Sigmoid colon (tissue), 7 donors: Measurements from ENCODE around the gene KIF26B. TPM values are rescaled to one million over a fixed set of nuclear protein-coding genes. Genes with fewer than 3 reads are reported as not detected.
A peak's percentile ranks its signal among the peaks of the same experiment; 100 is the strongest.

Source experiments
- DNase-seq: peaks from one replicate; pipeline ENCODE4 v3.0.0-alpha.2; 2019
- H3K27ac ChIP-seq, 4 donors: fragments of 200-600 bp; sonication (generic); one replicate each; pipeline ENCODE4 v1.5.1; 2016 to 2019; ENCODE audit warnings: mild to moderate bottlenecking in 1 of 4
- H3K27me3 ChIP-seq, 3 donors: fragments of 200-600 bp; sonication (generic); one replicate each; pipeline ENCODE4 v1.5.1; 2019; ENCODE audit warnings: mild to moderate bottlenecking in 1 of 3
- H3K36me3 ChIP-seq, 4 donors: fragments of 200-600 bp; sonication (generic); one replicate each; pipeline ENCODE4 v1.5.1; 2016 to 2019
- H3K4me1 ChIP-seq, 4 donors: fragments of 200-600 bp; sonication (generic); one replicate each; pipeline ENCODE4 v1.5.1; 2017 to 2019
- H3K4me3 ChIP-seq, 4 donors: fragments of 200-600 bp; sonication (generic); one replicate each; pipeline ENCODE4 v1.5.1; 2017 to 2019; ENCODE audit warnings: mild to moderate bottlenecking in 2 of 4, moderate library complexity in 1 of 4
- H3K9me3 ChIP-seq, 4 donors: fragments of 200-600 bp in 3 of 4; sonication (generic) in 3 of 4; one replicate each; pipeline versions ENCODE4 v1.5.1 to v1.6.1; 2013 to 2019
- CTCF ChIP-seq, 4 experiments: fragments of 450-650 bp in 3 of 4; fragments of 200-600 bp in 1 of 4; IDR thresholded peaks; one replicate each; pipeline ENCODE4 v1.5.1; 2016 to 2019; ENCODE audit warnings: antibody characterized with exemption in 4 of 4, mild to moderate bottlenecking in 3 of 4, moderate library complexity in 2 of 4
- EP300 ChIP-seq, 4 donors: sonication (generic); formaldehyde crosslinking; IDR thresholded peaks; one replicate each; pipeline ENCODE4 v1.6.1; 2017; ENCODE audit warnings: antibody characterized with exemption in 4 of 4
- POLR2A ChIP-seq, 2 donors: fragments of 450-650 bp; IDR thresholded peaks; one replicate each; pipeline ENCODE4 v1.6.1; 2016; ENCODE audit warnings: antibody characterized with exemption in 2 of 2, mild to moderate bottlenecking in 2 of 2, moderate library complexity in 2 of 2
- POLR2AphosphoS5 ChIP-seq, 4 donors: sonication (generic); formaldehyde crosslinking; IDR thresholded peaks; one replicate each; pipeline ENCODE4 v1.6.1; 2017; ENCODE audit warnings: antibody characterized with exemption in 4 of 4
- WGBS, 2 donors: extraction: QIAGEN DNeasy Blood & Tissue Kit; methylation state at CpG; one replicate each; pipeline ENCODE4 v1.1.7; 2013; 5-methylcytosine and 5-hydroxymethylcytosine counted together
- intact Hi-C: fragments of 100-400 bp; cut with DNase I; formaldehyde crosslinking; loops from one replicate; pipeline ENCODE4 v1.15.1; 2023
- polyA plus RNA-seq, 3 donors: library from polyadenylated mRNA; stranded (reverse); fragments of 200-250 nt; gene quantifications; one replicate each; pipeline ENCODE4 v1.2.3, GENCODE V29; 2013
- total RNA-seq, 4 donors: library from RNA; depleted of rRNA; stranded (reverse); fragments of >200 nt; gene quantifications; one replicate each; pipeline ENCODE4 v1.1.0, GENCODE V29; 2016
- donor health status: healthy with polysubstance abuse.
- donor health status: Bipolar disorder and iron deficiency.
- donor health status: healthy.

Gene KIF26B
- total and polyA plus RNA-seq, 7 donors = under 0.01 to 5.5 (median 1.4) TPM; not detected in 1

GRCh38 chr1:245116131-245116530 lies 38.7 kb upstream of the KIF26B start:
- no peaks in the 10 kb centered on the region for H3K4me1 ChIP-seq
- no peaks in the 10 kb centered on the region for H3K27me3 ChIP-seq
- H3K4me3 ChIP-seq = no peak overlapping the region
- H3K27ac ChIP-seq = no peak overlapping the region
- intact Hi-C loops = no loop called here
- 94 to 96% methylated on average over 4 of the region's 4 CpGs for WGBS, 2 donors
- H3K36me3 ChIP-seq = no peaks in the 10 kb centered on the region
- peak; percentile 10 for DNase-seq
- TF ChIP-seq POLR2A (IDR thresholded peaks at IDR 0.05) (no peak), CTCF (IDR thresholded peaks at IDR 0.05) (no peak), POLR2AphosphoS5 (IDR thresholded peaks at IDR 0.05) (no peak), EP300 (IDR thresholded peaks at IDR 0.05) (no peak)
- H3K9me3 ChIP-seq = no peaks in the 10 kb centered on the region

DNA sequence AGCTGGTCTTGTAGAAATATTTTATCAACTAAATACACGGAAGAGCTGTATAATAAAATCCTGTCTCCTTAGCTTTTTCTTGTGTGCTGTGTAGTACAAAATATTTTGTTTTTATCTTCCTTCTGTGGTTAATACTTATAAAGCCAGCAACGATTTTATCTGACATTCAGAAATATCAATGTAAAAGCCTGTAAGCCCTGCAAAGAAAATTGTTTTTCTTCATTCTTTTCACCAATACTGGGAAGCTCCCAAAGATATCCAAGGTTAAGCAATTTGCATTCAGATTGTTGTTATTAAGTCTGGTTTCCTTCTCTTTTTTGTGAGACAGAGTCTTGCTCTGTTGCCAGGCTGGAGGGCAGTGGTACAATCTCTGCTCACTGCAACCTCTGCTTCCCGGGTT lies 38.0 kb upstream of the KIF26B start:
- H3K27me3 ChIP-seq = no peaks in the 10 kb centered on the region
- H3K9me3 ChIP-seq = no peaks in the 10 kb centered on the region
- H3K36me3 ChIP-seq = no peaks in the 10 kb centered on the region
- intact Hi-C loops = no loop called here
- no peaks in the 10 kb centered on the region for H3K4me1 ChIP-seq
- no peak for DNase-seq
- TF ChIP-seq POLR2A (IDR thresholded peaks at IDR 0.05) = no peak
- TF ChIP-seq EP300 (IDR thresholded peaks at IDR 0.05) = no peak
- TF ChIP-seq POLR2AphosphoS5 (IDR thresholded peaks at IDR 0.05) = no peak
- WGBS, 2 donors = 68 to 78% methylated on average over 3 of the region's 3 CpGs
- H3K27ac ChIP-seq = no peak overlapping the region
- H3K4me3 ChIP-seq = no peak overlapping the region

- 66 to 89% methylated on average over 7 of the region's 7 CpGs for WGBS, 2 donors
- Histone ChIP-seq H3K36me3 (no peaks in the 10 kb centered on the region), H3K27ac (no peak overlapping the region), H3K9me3 (no peaks in the 10 kb centered on the region), H3K4me3 (no peak overlapping the region), H3K4me1 (no peaks in the 10 kb centered on the region), H3K27me3 (no peaks in the 10 kb centered on the region)
- no peak for DNase-seq
- TF ChIP-seq CTCF (IDR thresholded peaks at IDR 0.05) (no peak), POLR2AphosphoS5 (IDR thresholded peaks at IDR 0.05) (no peak), EP300 (IDR thresholded peaks at IDR 0.05) (no peak), POLR2A (IDR thresholded peaks at IDR 0.05) (no peak)
- intact Hi-C loops = no loop called here
Measured at GRCh38 chr1:245118066-245118465, 36.7 kb upstream of the KIF26B start.

GRCh38 chr1:245118806-245119205 lies 36.0 kb upstream of the KIF26B start:
- Histone ChIP-seq H3K27me3 (no peaks in the 10 kb centered on the region), H3K27ac (no peak overlapping the region), H3K4me3 (no peak overlapping the region), H3K36me3 (no peaks in the 10 kb centered on the region), H3K4me1 (no peaks in the 10 kb centered on the region), H3K9me3 (no peaks in the 10 kb centered on the region)
- peak; percentile 8 for DNase-seq
- intact Hi-C loops = no loop called here
- TF ChIP-seq POLR2AphosphoS5 (IDR thresholded peaks at IDR 0.05) (no peak), POLR2A (IDR thresholded peaks at IDR 0.05) (no peak), EP300 (IDR thresholded peaks at IDR 0.05) (no peak), CTCF (IDR thresholded peaks at IDR 0.05) (no peak)
- WGBS, 2 donors = 94 to 97% methylated on average over 2 of the region's 2 CpGs

DNA sequence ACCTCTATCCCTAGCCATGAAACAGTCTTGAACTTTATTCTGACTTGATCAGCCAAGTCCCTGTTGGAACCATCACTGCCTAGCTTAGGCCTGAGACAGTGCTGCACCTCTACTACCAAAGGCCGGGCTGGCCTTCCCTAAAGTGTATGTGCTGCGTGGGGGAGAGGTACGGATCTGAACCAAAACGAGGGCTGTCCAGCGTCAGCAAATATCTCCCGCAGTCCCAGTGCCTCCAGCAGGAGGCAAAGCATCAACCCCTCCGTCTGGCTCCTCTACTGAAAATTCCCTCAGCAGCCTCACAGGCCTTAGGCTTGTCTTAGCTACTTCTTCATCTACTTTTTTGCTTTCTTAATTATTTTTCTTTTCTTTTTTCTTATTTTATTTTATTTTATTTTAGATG lies 33.3 kb upstream of the KIF26B start:
- Histone ChIP-seq H3K27ac (no peak overlapping the region), H3K9me3 (no peaks in the 10 kb centered on the region), H3K4me3 (no peak overlapping the region), H3K27me3 (no peaks in the 10 kb centered on the region), H3K4me1 (no peaks in the 10 kb centered on the region), H3K36me3 (no peaks in the 10 kb centered on the region)
- intact Hi-C loops = no loop called here
- peak; percentile 48 for DNase-seq
- WGBS, 2 donors = 91 to 93% methylated on average over 7 of the region's 7 CpGs
- TF ChIP-seq EP300 (IDR thresholded peaks at IDR 0.05) (no peak), POLR2AphosphoS5 (IDR thresholded peaks at IDR 0.05) (no peak), POLR2A (IDR thresholded peaks at IDR 0.05) (no peak), CTCF (IDR thresholded peaks at IDR 0.05) (no peak)
